Central memory CD8-positive, alpha-beta T cell (primary cell): ENCODE measurements around the gene WWC1.
A peak's percentile ranks its signal among the peaks of the same experiment; 100 is the strongest.

ENCODE experiments used
- ATAC-seq: fragments of 150-1000 bp; cut with Tn5 transposase; replicated peaks from 2 replicates; pipeline ENCODE4 v1.10.0; 2022; ENCODE audit warnings: mild to moderate bottlenecking, moderate FRiP score, moderate number of reproducible peaks; ENCODE audit not compliant: poor library complexity, severe bottlenecking; ENCODE audit errors: extremely low read depth
- DNase-seq, 2 donors: peaks; one replicate each; pipeline ENCODE4 v3.0.0; 2021; ENCODE audit warnings: low spot score in 2 of 2
- H3K27ac Mint-ChIP-seq: one replicate; pipeline ENCODE4 v1.8.0; 2022; ENCODE audit warnings: low read depth, mild to moderate bottlenecking, moderate library complexity, mixed read lengths
- H3K27me3 Mint-ChIP-seq: one replicate; pipeline ENCODE4 v1.8.0; 2022; ENCODE audit warnings: mixed read lengths
- H3K36me3 Mint-ChIP-seq: one replicate; pipeline ENCODE4 v1.8.0; 2022; ENCODE audit warnings: mild to moderate bottlenecking, moderate library complexity, mixed read lengths; ENCODE audit not compliant: insufficient read depth
- H3K4me1 Mint-ChIP-seq: one replicate; pipeline ENCODE4 v1.8.0; 2022; ENCODE audit warnings: mixed read lengths
- H3K4me3 Mint-ChIP-seq: one replicate; pipeline ENCODE4 v1.8.0; 2022; ENCODE audit warnings: mild to moderate bottlenecking, moderate library complexity, mixed read lengths
- H3K9me3 Mint-ChIP-seq: one replicate; pipeline ENCODE4 v1.8.0; 2022; ENCODE audit warnings: mixed read lengths

The WWC1 gene

GRCh38 chr5:168467755-168468330, 176.4 kb downstream of the WWC1 start:
- H3K9me3 Mint-ChIP-seq: no peaks in the 10 kb centered on the region
- H3K4me3 Mint-ChIP-seq: no peak overlapping the region

GRCh38 chr5:168468836-168469235, 177.4 kb downstream of the WWC1 start:
- Mint-ChIP-seq H3K36me3 (no peaks in the 10 kb centered on the region), H3K4me3 (no peak overlapping the region), H3K27me3 (no peaks in the 10 kb centered on the region), H3K9me3 (no peaks in the 10 kb centered on the region), H3K27ac (no peak overlapping the region), H3K4me1 (peaks cover 6% of the 10 kb centered on the region)
- DNase-seq (no peak), ATAC-seq (no peak)

More at GRCh38 chr5:168467755-168468330, 176.4 kb downstream of the WWC1 start:
- DNase-seq (no peak), ATAC-seq (no peak)
- Mint-ChIP-seq H3K27me3 (no peaks in the 10 kb centered on the region), H3K36me3 (no peaks in the 10 kb centered on the region), H3K4me1 (peaks cover 9% of the 10 kb centered on the region), H3K27ac (no peak overlapping the region)

GRCh38 chr5:168469816-168470215, 178.4 kb downstream of the WWC1 start:
- Mint-ChIP-seq H3K4me3 (no peak overlapping the region), H3K4me1 (no peaks in the 10 kb centered on the region), H3K27ac (no peak overlapping the region), H3K36me3 (no peaks in the 10 kb centered on the region), H3K9me3 (no peaks in the 10 kb centered on the region), H3K27me3 (no peaks in the 10 kb centered on the region)
- no peak for DNase-seq
- ATAC-seq: no peak

GRCh38 chr5:168471785-168472184, 180.3 kb downstream of the WWC1 start:
- DNase-seq: no peak
- ATAC-seq: no peak
- H3K4me3 Mint-ChIP-seq: no peak overlapping the region
- no peaks in the 10 kb centered on the region for H3K27me3 Mint-ChIP-seq
- H3K36me3 Mint-ChIP-seq: no peaks in the 10 kb centered on the region
- H3K9me3 Mint-ChIP-seq: no peaks in the 10 kb centered on the region
- no peak overlapping the region for H3K27ac Mint-ChIP-seq
- no peaks in the 10 kb centered on the region for H3K4me1 Mint-ChIP-seq

- Mint-ChIP-seq H3K36me3 (no peaks in the 10 kb centered on the region), H3K4me1 (no peaks in the 10 kb centered on the region), H3K27ac (no peak overlapping the region), H3K9me3 (no peaks in the 10 kb centered on the region), H3K4me3 (no peak overlapping the region), H3K27me3 (no peaks in the 10 kb centered on the region)
- no peak for DNase-seq
- no peak for ATAC-seq
Observed at GRCh38 chr5:168472329-168472728, 180.9 kb downstream of the WWC1 start.

- DNase-seq: no peak
- H3K36me3 Mint-ChIP-seq: no peaks in the 10 kb centered on the region
- H3K9me3 Mint-ChIP-seq: no peaks in the 10 kb centered on the region
- no peak overlapping the region for H3K4me3 Mint-ChIP-seq
- peaks cover 11% of the 10 kb centered on the region for H3K27me3 Mint-ChIP-seq
- H3K4me1 Mint-ChIP-seq: no peaks in the 10 kb centered on the region
- no peak overlapping the region for H3K27ac Mint-ChIP-seq
- ATAC-seq: no peak
Observed at GRCh38 chr5:168474319-168474718, 182.9 kb downstream of the WWC1 start.

- H3K27me3 Mint-ChIP-seq: peaks cover 11% of the 10 kb centered on the region
- no peak overlapping the region for H3K27ac Mint-ChIP-seq
- H3K9me3 Mint-ChIP-seq: no peaks in the 10 kb centered on the region
- H3K4me3 Mint-ChIP-seq: no peak overlapping the region
- peaks cover 6% of the 10 kb centered on the region for H3K4me1 Mint-ChIP-seq
- no peaks in the 10 kb centered on the region for H3K36me3 Mint-ChIP-seq
- no peak for ATAC-seq
- no peak for DNase-seq
Observed at GRCh38 chr5:168477060-168477459, 185.6 kb downstream of the WWC1 start.

- Mint-ChIP-seq H3K36me3 (no peaks in the 10 kb centered on the region), H3K4me3 (no peak overlapping the region), H3K27me3 (peaks cover 11% of the 10 kb centered on the region), H3K4me1 (peaks cover 6% of the 10 kb centered on the region), H3K27ac (no peak overlapping the region), H3K9me3 (no peaks in the 10 kb centered on the region)
- ATAC-seq (no peak), DNase-seq (no peak)
Observed at GRCh38 chr5:168479166-168479565, 187.7 kb downstream of the WWC1 start.

- no peak for DNase-seq
- H3K27ac Mint-ChIP-seq: no peak overlapping the region
- ATAC-seq: no peak
- H3K9me3 Mint-ChIP-seq: no peaks in the 10 kb centered on the region
- H3K4me3 Mint-ChIP-seq: no peak overlapping the region
- peaks cover 11% of the 10 kb centered on the region for H3K27me3 Mint-ChIP-seq
- H3K36me3 Mint-ChIP-seq: no peaks in the 10 kb centered on the region
- peaks cover 14% of the 10 kb centered on the region for H3K4me1 Mint-ChIP-seq
Observed at GRCh38 chr5:168480601-168481000, 189.2 kb downstream of the WWC1 start.

- H3K9me3 Mint-ChIP-seq: no peaks in the 10 kb centered on the region
- DNase-seq (no peak), ATAC-seq (no peak)
- peaks cover 5% of the 10 kb centered on the region for H3K36me3 Mint-ChIP-seq
- H3K4me3 Mint-ChIP-seq: peak overlapping the region; percentile 48
- H3K27ac Mint-ChIP-seq: peak overlapping the region; percentile 61
- H3K4me1 Mint-ChIP-seq: peaks cover 21% of the 10 kb centered on the region
- H3K27me3 Mint-ChIP-seq: peaks cover 11% of the 10 kb centered on the region
Observed at GRCh38 chr5:168481330-168481788, 189.9 kb downstream of the WWC1 start.

GRCh38 chr5:168482361-168482760, 190.9 kb downstream of the WWC1 start:
- ATAC-seq: no peak
- peaks cover 11% of the 10 kb centered on the region for H3K27me3 Mint-ChIP-seq
- DNase-seq: no peak
- no peak overlapping the region for H3K4me3 Mint-ChIP-seq
- peaks cover 13% of the 10 kb centered on the region for H3K36me3 Mint-ChIP-seq
- no peaks in the 10 kb centered on the region for H3K9me3 Mint-ChIP-seq
- no peak overlapping the region for H3K27ac Mint-ChIP-seq
- peaks cover 31% of the 10 kb centered on the region for H3K4me1 Mint-ChIP-seq

- ATAC-seq (peak; percentile 87), DNase-seq (peak; percentile 74 to 80)
- H3K9me3 Mint-ChIP-seq: no peaks in the 10 kb centered on the region
- peaks cover 43% of the 10 kb centered on the region for H3K36me3 Mint-ChIP-seq
- peak within 1 kb of the TSS; percentile 96 for H3K27ac Mint-ChIP-seq
- peaks cover 40% of the 10 kb centered on the region for H3K4me1 Mint-ChIP-seq
- H3K27me3 Mint-ChIP-seq: no peaks in the 10 kb centered on the region
- peak within 1 kb of the TSS; percentile 100 for H3K4me3 Mint-ChIP-seq
Observed at GRCh38 chr5:168486136-168486879, 194.9 kb downstream of the WWC1 start, which contains the start of gene RARS1. TSS of gene RARS1 (plus strand) at chr5:168486471. CDS start at chr5:168486499, 28 bp downstream.

GRCh38 chr5:168489059-168489458, 197.6 kb downstream of the WWC1 start:
- no peak for DNase-seq
- ATAC-seq: no peak
- H3K4me3 Mint-ChIP-seq: no peak overlapping the region
- peaks cover 69% of the 10 kb centered on the region for H3K36me3 Mint-ChIP-seq
- H3K27ac Mint-ChIP-seq: peak overlapping the region; percentile 32
- H3K4me1 Mint-ChIP-seq: peaks cover 43% of the 10 kb centered on the region
- H3K27me3 Mint-ChIP-seq: no peaks in the 10 kb centered on the region
- no peaks in the 10 kb centered on the region for H3K9me3 Mint-ChIP-seq
